Neural cell (in vitro differentiated cells): ENCODE results near the gene SMARCA5. TPM values are rescaled to one million over a fixed set of nuclear protein-coding genes. Genes with fewer than 3 reads are reported as not detected.
A peak's percentile ranks its signal among the peaks of the same experiment; 100 is the strongest.

Experiments
- H2AFZ ChIP-seq: fragments of 200-600, 300-800 bp; sonication (generic), shearing (Covaris generic); 2 replicates; pipeline ENCODE4 v1.6.0; 2014; ENCODE audit warnings: low read depth, mild to moderate bottlenecking, antibody characterized with exemption, low read length, moderate library complexity
- H3F3A ChIP-seq: fragments of 200-600 bp; shearing (Covaris generic); 2 replicates; pipeline ENCODE4 v1.6.1; 2016; ENCODE audit warnings: mild to moderate bottlenecking, moderate library complexity, mixed read lengths, antibody characterized with exemption, low read length; ENCODE audit not compliant: insufficient read depth, poor library complexity, severe bottlenecking
- H3K27ac ChIP-seq: fragments of 200-600, 300-800 bp; sonication (generic), shearing (Covaris generic); 2 replicates; pipeline ENCODE4 v1.5.1; 2014; ENCODE audit warnings: mild to moderate bottlenecking, low read length, moderate library complexity
- H3K27me3 ChIP-seq: fragments of 300-800, 200-600 bp; sonication (generic), shearing (Covaris generic); 2 replicates; pipeline ENCODE4 v1.6.0; 2014; ENCODE audit warnings: mild to moderate bottlenecking, low read depth, low read length, moderate library complexity; ENCODE audit not compliant: insufficient read depth
- H3K36me3 ChIP-seq: fragments of 300-800, 200-600 bp; sonication (generic), shearing (Covaris generic); 2 replicates; pipeline ENCODE4 v1.5.1; 2014; ENCODE audit warnings: mild to moderate bottlenecking, antibody characterized with exemption, low read length, moderate library complexity; ENCODE audit not compliant: insufficient read depth
- H3K4me2 ChIP-seq: fragments of 300-800, 200-600 bp; sonication (generic), shearing (Covaris generic); 2 replicates; pipeline ENCODE4 v1.6.0; 2014; ENCODE audit warnings: mild to moderate bottlenecking, low read length
- H3K4me3 ChIP-seq: fragments of 300-800, 200-600 bp; sonication (generic), shearing (Covaris generic); 2 replicates; pipeline ENCODE4 v1.5.1; 2014; ENCODE audit warnings: mild to moderate bottlenecking, low read length, moderate library complexity
- H3K79me2 ChIP-seq: fragments of 200-600 bp; shearing (Covaris generic); replicated peaks from 2 replicates; pipeline ENCODE4 v1.6.0; 2014; ENCODE audit warnings: mild to moderate bottlenecking, low read length, moderate library complexity; ENCODE audit not compliant: insufficient read depth
- H3K9ac ChIP-seq: fragments of 300-800, 200-600 bp; sonication (generic), shearing (Covaris generic); 2 replicates; pipeline ENCODE4 v1.6.1; 2016; ENCODE audit warnings: mild to moderate bottlenecking, low read length, mixed read lengths
- H3K9me2 ChIP-seq: fragments of 200-600 bp; shearing (Covaris generic); 2 replicates; pipeline ENCODE4 v1.6.1; 2016; ENCODE audit warnings: mild to moderate bottlenecking, low read length, mixed read lengths; ENCODE audit not compliant: insufficient read depth
- H3K9me3 ChIP-seq: fragments of 200-600, 300-800 bp; sonication (generic), shearing (Covaris generic); 2 replicates; pipeline ENCODE4 v1.6.1; 2016; ENCODE audit warnings: mild to moderate bottlenecking, mixed run types, low read length, moderate library complexity, mixed read lengths
- H4K20me1 ChIP-seq: fragments of 200-600 bp; shearing (Covaris generic); 2 replicates; pipeline ENCODE4 v1.6.1; 2016; ENCODE audit warnings: mild to moderate bottlenecking, mixed run types; ENCODE audit not compliant: insufficient read depth
- EP300 ChIP-seq: fragments of 450-650 bp; conservative IDR thresholded peaks from 2 replicates; pipeline ENCODE4 v1.6.1; 2014; ENCODE audit warnings: antibody characterized with exemption, mild to moderate bottlenecking, moderate library complexity; ENCODE audit not compliant: poor library complexity, severe bottlenecking
- EZH2 ChIP-seq: fragments of 200-600, 300-800 bp; shearing (Covaris generic), sonication (generic); IDR thresholded peaks from 2 replicates; pipeline ENCODE4 v1.6.1; 2014; ENCODE audit warnings: antibody characterized with exemption, low read length, borderline replicate concordance, mild to moderate bottlenecking; ENCODE audit not compliant: insufficient read depth, poor library complexity, severe bottlenecking
- MXI1 ChIP-seq: fragments of 450-650 bp; conservative IDR thresholded peaks from 2 replicates; pipeline ENCODE4 v1.6.1; 2014; ENCODE audit warnings: antibody characterized with exemption, mild to moderate bottlenecking; ENCODE audit not compliant: poor library complexity, severe bottlenecking
- POLR2AphosphoS5 ChIP-seq: IDR thresholded peaks from 2 replicates; pipeline ENCODE4 v1.6.1; 2012
- RAD21 ChIP-seq: fragments of 450-650 bp; conservative IDR thresholded peaks from 2 replicates; pipeline ENCODE4 v1.6.1; 2014; ENCODE audit warnings: antibody characterized with exemption, mild to moderate bottlenecking, moderate library complexity
- SMC3 ChIP-seq: fragments of 450-650 bp; conservative IDR thresholded peaks from 2 replicates; pipeline ENCODE4 v1.6.1; 2014; ENCODE audit warnings: antibody characterized with exemption, mild to moderate bottlenecking, moderate library complexity; ENCODE audit not compliant: poor library complexity
- TAF1 ChIP-seq: IDR thresholded peaks from 2 replicates; pipeline ENCODE4 v1.6.1; 2012; ENCODE audit warnings: low read depth
- polyA plus RNA-seq: library from polyadenylated mRNA; depleted of rRNA; stranded (reverse); fragments of >200 nt; gene quantifications from 2 replicates; pipeline ENCODE4 v1.2.3, GENCODE V29; 2014
- TF ChIP-seq, protein P1 (sequence below): IDR thresholded peaks from 2 replicates; pipeline ENCODE4 v1.6.1; 2012; ENCODE audit warnings: borderline replicate concordance
- TF ChIP-seq, protein P2 (sequence below): fragments of 450-650 bp; IDR thresholded peaks from 2 replicates; pipeline ENCODE4 v1.5.1; 2014; ENCODE audit warnings: antibody characterized with exemption, mild to moderate bottlenecking, moderate library complexity; ENCODE audit not compliant: poor library complexity, severe bottlenecking

Gene SMARCA5
- polyA plus RNA-seq, 1 donor from 2014 or later: 49.2 TPM

DNA sequence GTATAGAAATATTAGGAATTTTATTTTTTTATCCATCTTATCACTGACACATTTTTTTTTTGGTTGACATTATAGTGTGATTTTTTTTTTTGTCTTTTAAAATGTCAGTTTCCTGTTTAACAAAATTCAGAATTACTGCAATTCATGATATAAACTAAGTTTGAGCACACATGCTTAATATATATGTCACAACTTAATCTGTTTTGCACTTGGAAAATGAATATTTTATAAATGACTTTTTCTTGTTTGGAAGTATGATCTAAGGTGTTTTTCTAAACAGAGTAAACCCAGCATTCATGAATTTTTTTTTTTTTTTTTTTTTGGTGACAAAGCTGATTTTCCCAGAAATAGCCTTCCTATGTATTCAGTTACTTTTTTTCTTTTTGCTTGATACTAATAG, 2.4 kb downstream of the SMARCA5 start:
- Histone ChIP-seq H4K20me1 (peaks cover 12% of the 10 kb centered on the region), H3K79me2 (peaks cover 68% of the 10 kb centered on the region)

DNA sequence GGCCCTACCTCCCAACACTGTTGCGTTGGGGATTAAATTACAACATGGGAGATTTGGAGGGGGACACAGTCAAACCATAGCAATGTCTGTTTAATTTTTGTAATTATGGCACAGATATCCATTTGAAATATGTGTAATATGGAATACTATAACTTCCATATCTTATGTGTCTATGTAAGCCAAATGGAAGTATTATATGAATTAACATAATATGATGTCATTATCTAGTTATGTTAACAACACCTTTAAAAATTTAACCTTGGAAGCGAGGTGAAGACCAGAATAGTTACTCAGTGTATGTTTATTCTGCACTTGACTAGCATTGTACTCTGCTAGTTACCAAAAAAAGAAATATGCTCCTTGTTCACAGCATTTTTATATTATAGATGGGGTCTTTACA, 4.3 kb downstream of the SMARCA5 start:
- Histone ChIP-seq H4K20me1 (peaks cover 12% of the 10 kb centered on the region), H2AFZ (no peak overlapping the region), H3K9me2 (no peaks in the 10 kb centered on the region), H3F3A (no peaks in the 10 kb centered on the region), H3K79me2 (peaks cover 84% of the 10 kb centered on the region), H3K27me3 (no peaks in the 10 kb centered on the region), H3K9ac (no peak overlapping the region), H3K4me2 (no peak overlapping the region), H3K9me3 (no peaks in the 10 kb centered on the region), H3K36me3 (peaks cover 19% of the 10 kb centered on the region), H3K27ac (no peak overlapping the region), H3K4me3 (peak overlapping the region; percentile 90)
- TF ChIP-seq, protein P1, sequence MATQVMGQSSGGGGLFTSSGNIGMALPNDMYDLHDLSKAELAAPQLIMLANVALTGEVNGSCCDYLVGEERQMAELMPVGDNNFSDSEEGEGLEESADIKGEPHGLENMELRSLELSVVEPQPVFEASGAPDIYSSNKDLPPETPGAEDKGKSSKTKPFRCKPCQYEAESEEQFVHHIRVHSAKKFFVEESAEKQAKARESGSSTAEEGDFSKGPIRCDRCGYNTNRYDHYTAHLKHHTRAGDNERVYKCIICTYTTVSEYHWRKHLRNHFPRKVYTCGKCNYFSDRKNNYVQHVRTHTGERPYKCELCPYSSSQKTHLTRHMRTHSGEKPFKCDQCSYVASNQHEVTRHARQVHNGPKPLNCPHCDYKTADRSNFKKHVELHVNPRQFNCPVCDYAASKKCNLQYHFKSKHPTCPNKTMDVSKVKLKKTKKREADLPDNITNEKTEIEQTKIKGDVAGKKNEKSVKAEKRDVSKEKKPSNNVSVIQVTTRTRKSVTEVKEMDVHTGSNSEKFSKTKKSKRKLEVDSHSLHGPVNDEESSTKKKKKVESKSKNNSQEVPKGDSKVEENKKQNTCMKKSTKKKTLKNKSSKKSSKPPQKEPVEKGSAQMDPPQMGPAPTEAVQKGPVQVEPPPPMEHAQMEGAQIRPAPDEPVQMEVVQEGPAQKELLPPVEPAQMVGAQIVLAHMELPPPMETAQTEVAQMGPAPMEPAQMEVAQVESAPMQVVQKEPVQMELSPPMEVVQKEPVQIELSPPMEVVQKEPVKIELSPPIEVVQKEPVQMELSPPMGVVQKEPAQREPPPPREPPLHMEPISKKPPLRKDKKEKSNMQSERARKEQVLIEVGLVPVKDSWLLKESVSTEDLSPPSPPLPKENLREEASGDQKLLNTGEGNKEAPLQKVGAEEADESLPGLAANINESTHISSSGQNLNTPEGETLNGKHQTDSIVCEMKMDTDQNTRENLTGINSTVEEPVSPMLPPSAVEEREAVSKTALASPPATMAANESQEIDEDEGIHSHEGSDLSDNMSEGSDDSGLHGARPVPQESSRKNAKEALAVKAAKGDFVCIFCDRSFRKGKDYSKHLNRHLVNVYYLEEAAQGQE: no peak
- TF ChIP-seq TAF1 (no peak), MXI1 (no peak), POLR2AphosphoS5 (no peak), SMC3 (no peak), EP300 (no peak), RAD21 (no peak), EZH2 (no peak)
- TF ChIP-seq, protein P2, sequence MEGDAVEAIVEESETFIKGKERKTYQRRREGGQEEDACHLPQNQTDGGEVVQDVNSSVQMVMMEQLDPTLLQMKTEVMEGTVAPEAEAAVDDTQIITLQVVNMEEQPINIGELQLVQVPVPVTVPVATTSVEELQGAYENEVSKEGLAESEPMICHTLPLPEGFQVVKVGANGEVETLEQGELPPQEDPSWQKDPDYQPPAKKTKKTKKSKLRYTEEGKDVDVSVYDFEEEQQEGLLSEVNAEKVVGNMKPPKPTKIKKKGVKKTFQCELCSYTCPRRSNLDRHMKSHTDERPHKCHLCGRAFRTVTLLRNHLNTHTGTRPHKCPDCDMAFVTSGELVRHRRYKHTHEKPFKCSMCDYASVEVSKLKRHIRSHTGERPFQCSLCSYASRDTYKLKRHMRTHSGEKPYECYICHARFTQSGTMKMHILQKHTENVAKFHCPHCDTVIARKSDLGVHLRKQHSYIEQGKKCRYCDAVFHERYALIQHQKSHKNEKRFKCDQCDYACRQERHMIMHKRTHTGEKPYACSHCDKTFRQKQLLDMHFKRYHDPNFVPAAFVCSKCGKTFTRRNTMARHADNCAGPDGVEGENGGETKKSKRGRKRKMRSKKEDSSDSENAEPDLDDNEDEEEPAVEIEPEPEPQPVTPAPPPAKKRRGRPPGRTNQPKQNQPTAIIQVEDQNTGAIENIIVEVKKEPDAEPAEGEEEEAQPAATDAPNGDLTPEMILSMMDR: no peak

More for the DNA sequence above, 2.4 kb downstream of the SMARCA5 start:
- H3K36me3 ChIP-seq: peaks cover 9% of the 10 kb centered on the region
- H3K4me2 ChIP-seq: peak overlapping the region; percentile 86
- H3K9me3 ChIP-seq: no peaks in the 10 kb centered on the region
- no peaks in the 10 kb centered on the region for H3F3A ChIP-seq
- no peaks in the 10 kb centered on the region for H3K27me3 ChIP-seq
- no peak overlapping the region for H2AFZ ChIP-seq
- H3K9me2 ChIP-seq: no peaks in the 10 kb centered on the region
- peak overlapping the region; percentile 97 for H3K9ac ChIP-seq
- H3K4me3 ChIP-seq: peak overlapping the region; percentile 90
- TF ChIP-seq EZH2 (no peak), TAF1 (no peak), SMC3 (no peak), RAD21 (no peak), EP300 (no peak), POLR2AphosphoS5 (no peak), MXI1 (no peak)
- TF ChIP-seq, protein P1: no peak
- TF ChIP-seq, protein P2: no peak
- H3K27ac ChIP-seq: no peak overlapping the region
